Uterus (tissue), 2 donors: ENCODE results near the gene JPH3.

Experiments
- CTCF ChIP-seq, 4 experiments: fragments of 200-600 bp in 2 of 4; fragments of 450-650 bp in 2 of 4; sonication (generic) in 2 of 4; IDR thresholded peaks; one replicate each; pipeline ENCODE4 v1.5.1; 2016 to 2019; ENCODE audit warnings: antibody characterized with exemption in 4 of 4, mild to moderate bottlenecking in 2 of 4, moderate library complexity in 1 of 4
- POLR2A ChIP-seq, 2 donors: fragments of 450-650 bp; IDR thresholded peaks; one replicate each; pipeline ENCODE4 v1.6.1; 2016; ENCODE audit warnings: antibody characterized with exemption in 2 of 2, mild to moderate bottlenecking in 1 of 2, moderate library complexity in 1 of 2

DNA sequence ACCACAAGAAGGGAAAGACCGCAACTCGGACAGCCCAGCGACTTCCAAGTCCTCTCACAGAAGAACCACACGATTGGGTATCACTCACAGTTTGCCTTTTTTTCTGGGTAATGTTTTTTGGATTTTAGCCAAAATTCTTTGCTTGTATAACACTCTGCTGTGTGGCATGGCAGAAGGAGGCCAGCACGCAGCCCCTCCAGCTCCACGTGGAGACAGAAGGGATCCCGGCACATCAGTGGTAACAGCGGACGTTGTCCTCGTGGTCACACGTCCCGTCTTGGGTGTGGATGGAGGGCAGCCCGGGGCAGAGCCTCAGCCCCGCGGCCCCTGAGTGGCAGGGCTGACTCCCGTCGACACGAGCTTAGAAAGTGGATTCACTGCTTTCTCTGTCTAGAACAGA lies 94.4 kb downstream of the JPH3 start:
- TF ChIP-seq CTCF (IDR thresholded peaks at IDR 0.05) (no peak), POLR2A (IDR thresholded peaks at IDR 0.05) (no peak)
